Measurements from ENCODE around the gene LYZL6.

DNA sequence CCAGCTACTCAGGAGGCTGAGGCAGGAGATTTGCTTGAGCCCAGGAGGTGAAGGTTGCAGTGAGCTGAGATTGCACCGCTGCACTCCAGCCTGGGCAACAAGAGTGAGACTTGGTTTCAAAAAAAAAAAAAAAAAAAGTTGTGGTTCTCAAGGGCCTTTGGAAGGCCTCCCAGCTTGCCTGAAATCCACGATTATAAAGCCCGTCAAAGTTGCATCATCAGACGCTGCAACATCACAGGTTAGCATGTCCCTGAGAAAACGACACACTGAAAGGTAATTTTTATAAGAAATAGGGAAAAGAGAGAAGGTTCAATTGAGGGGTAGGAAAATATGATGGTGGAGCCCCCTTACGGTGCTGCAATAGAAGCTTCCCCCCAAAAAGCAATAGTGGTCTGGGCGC lies 4.6 kb upstream of the LYZL6 start:
- TF ChIP-seq, protein P1, sequence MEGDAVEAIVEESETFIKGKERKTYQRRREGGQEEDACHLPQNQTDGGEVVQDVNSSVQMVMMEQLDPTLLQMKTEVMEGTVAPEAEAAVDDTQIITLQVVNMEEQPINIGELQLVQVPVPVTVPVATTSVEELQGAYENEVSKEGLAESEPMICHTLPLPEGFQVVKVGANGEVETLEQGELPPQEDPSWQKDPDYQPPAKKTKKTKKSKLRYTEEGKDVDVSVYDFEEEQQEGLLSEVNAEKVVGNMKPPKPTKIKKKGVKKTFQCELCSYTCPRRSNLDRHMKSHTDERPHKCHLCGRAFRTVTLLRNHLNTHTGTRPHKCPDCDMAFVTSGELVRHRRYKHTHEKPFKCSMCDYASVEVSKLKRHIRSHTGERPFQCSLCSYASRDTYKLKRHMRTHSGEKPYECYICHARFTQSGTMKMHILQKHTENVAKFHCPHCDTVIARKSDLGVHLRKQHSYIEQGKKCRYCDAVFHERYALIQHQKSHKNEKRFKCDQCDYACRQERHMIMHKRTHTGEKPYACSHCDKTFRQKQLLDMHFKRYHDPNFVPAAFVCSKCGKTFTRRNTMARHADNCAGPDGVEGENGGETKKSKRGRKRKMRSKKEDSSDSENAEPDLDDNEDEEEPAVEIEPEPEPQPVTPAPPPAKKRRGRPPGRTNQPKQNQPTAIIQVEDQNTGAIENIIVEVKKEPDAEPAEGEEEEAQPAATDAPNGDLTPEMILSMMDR (optimal IDR thresholded peaks at IDR 0.05 in 1 of 3, IDR thresholded peaks at IDR 0.05 in 1 of 3, conservative IDR thresholded peaks at IDR 0.05 in 1 of 3; ENCODE audit: extremely low read depth in 1 of 3, insufficient read depth in 2 of 3, low read length in 3 of 3), result no peak
- no peak for TF ChIP-seq EZH2 (IDR thresholded peaks at IDR 0.05; ENCODE audit: low read length)
